Left lung (tissue), 10 donors: ENCODE data around the gene MED10. TPM values are rescaled to one million over a fixed set of nuclear protein-coding genes. Genes with fewer than 3 reads are reported as not detected.

Source experiments
- ATAC-seq: fragments of 200-7000 bp; cut with Tn5 transposase; one replicate; pipeline ENCODE4 v1.9.1; 2020; ENCODE audit warnings: moderate library complexity
- DNase-seq, 4 donors: peaks; one replicate each; pipeline ENCODE4 v3.0.0-alpha.2; 2013 to 2020
- H3K27ac ChIP-seq, 2 donors: fragments of 200-600 bp; sonication (generic) in 1 of 2; one replicate each; pipeline versions ENCODE4 v1.5.0 to v1.8.0; 2020 to 2021
- H3K27me3 ChIP-seq, 2 donors: fragments of 200-600 bp; sonication (generic) in 1 of 2; one replicate each; pipeline versions ENCODE4 v1.5.0 to v1.8.0; 2020 to 2021
- H3K36me3 ChIP-seq, 2 donors: fragments of 200-600 bp; sonication (generic) in 1 of 2; one replicate each; pipeline versions ENCODE4 v1.5.0 to v1.8.0; 2020 to 2021
- H3K4me1 ChIP-seq, 2 donors: fragments of 200-600 bp; one replicate each; pipeline ENCODE4 v1.8.0; 2021
- H3K4me3 ChIP-seq, 2 donors: fragments of 200-600 bp; sonication (generic) in 1 of 2; one replicate each; pipeline versions ENCODE4 v1.5.0 to v1.8.0; 2020 to 2021; ENCODE audit warnings: mild to moderate bottlenecking in 1 of 2
- H3K9me3 ChIP-seq, 2 donors: fragments of 200-600 bp; sonication (generic) in 1 of 2; one replicate each; pipeline versions ENCODE4 v1.5.0 to v1.8.0; 2020 to 2021
- CTCF ChIP-seq, 2 donors: fragments of 200-600 bp; sonication (generic) in 1 of 2; IDR thresholded peaks; one replicate each; pipeline versions ENCODE4 v1.5.0 to v1.8.0; 2021; ENCODE audit warnings: antibody characterized with exemption in 2 of 2
- intact Hi-C, 2 donors: fragments of 100-400 bp; cut with DNase I; formaldehyde crosslinking; loops; one replicate each; pipeline versions ENCODE4 v1.11.2 to v1.14.2; 2022
- polyA plus RNA-seq, 6 donors: library from polyadenylated mRNA; unstranded; fragments of 120-200 nt; gene quantifications; one replicate each; pipeline ENCODE4 v1.2.1, GENCODE V29; 2013; ENCODE audit not compliant: insufficient read length in 6 of 6
- total RNA-seq, 2 donors: library from RNA; stranded (reverse); fragmentation: NEBNext Ultra II Directional; extraction: Animal tissue kit (Norgen Biotek cat#: 25700); gene quantifications; one replicate each; pipeline ENCODE4 v1.2.1, GENCODE V29; 2021
- donor health status: DM: no; HTN: yes; CAD: no.
- donor health status: DM: no; HTN: no; CAD: no.

MED10 gene
- total and polyA plus RNA-seq, 8 donors: 21.4 to 50.6 (median 39.0) TPM

GRCh38 chr5:6343951-6344592 lies 34.3 kb downstream of the MED10 start:
- H3K36me3 ChIP-seq: no peaks in the 10 kb centered on the region
- intact Hi-C loops: no loop called here
- no peak for DNase-seq
- no peaks in the 10 kb centered on the region for H3K9me3 ChIP-seq
- no peaks in the 10 kb centered on the region for H3K4me1 ChIP-seq
- H3K27me3 ChIP-seq: no peaks in the 10 kb centered on the region
- TF ChIP-seq CTCF (IDR thresholded peaks at IDR 0.05): no peak
- no peak for ATAC-seq
- no peak overlapping the region for H3K27ac ChIP-seq
- H3K4me3 ChIP-seq: no peak overlapping the region

- Histone ChIP-seq H3K27me3 (no peaks in the 10 kb centered on the region), H3K4me3 (no peak overlapping the region), H3K4me1 (no peaks in the 10 kb centered on the region), H3K9me3 (no peaks in the 10 kb centered on the region), H3K36me3 (no peaks in the 10 kb centered on the region), H3K27ac (no peak overlapping the region)
- intact Hi-C loops: no loop called here
- DNase-seq (no peak), ATAC-seq (no peak)
- TF ChIP-seq CTCF (IDR thresholded peaks at IDR 0.05): no peak
Observed at GRCh38 chr5:6342689-6343315, 35.5 kb downstream of the MED10 start.

GRCh38 chr5:6340100-6340499 lies 38.2 kb downstream of the MED10 start:
- ATAC-seq (no peak), DNase-seq (no peak)
- Histone ChIP-seq H3K27me3 (no peaks in the 10 kb centered on the region), H3K4me1 (no peaks in the 10 kb centered on the region), H3K27ac (no peak overlapping the region), H3K36me3 (no peaks in the 10 kb centered on the region), H3K9me3 (no peaks in the 10 kb centered on the region), H3K4me3 (no peak overlapping the region)
- intact Hi-C loops: no loop called here
- no peak for TF ChIP-seq CTCF (IDR thresholded peaks at IDR 0.05)

GRCh38 chr5:6338871-6339270 lies 39.5 kb downstream of the MED10 start:
- H3K27me3 ChIP-seq: no peaks in the 10 kb centered on the region
- intact Hi-C loops: no loop called here
- TF ChIP-seq CTCF (IDR thresholded peaks at IDR 0.05): no peak
- H3K4me3 ChIP-seq: no peak overlapping the region
- H3K9me3 ChIP-seq: no peaks in the 10 kb centered on the region
- no peaks in the 10 kb centered on the region for H3K4me1 ChIP-seq
- ATAC-seq (no peak), DNase-seq (no peak)
- no peak overlapping the region for H3K27ac ChIP-seq
- no peaks in the 10 kb centered on the region for H3K36me3 ChIP-seq

GRCh38 chr5:6338135-6338534 lies 40.2 kb downstream of the MED10 start:
- Histone ChIP-seq H3K9me3 (no peaks in the 10 kb centered on the region), H3K36me3 (no peaks in the 10 kb centered on the region), H3K27ac (no peak overlapping the region), H3K27me3 (no peaks in the 10 kb centered on the region), H3K4me3 (no peak overlapping the region), H3K4me1 (no peaks in the 10 kb centered on the region)
- ATAC-seq (no peak), DNase-seq (no peak)
- intact Hi-C loops: no loop called here
- no peak for TF ChIP-seq CTCF (IDR thresholded peaks at IDR 0.05)
